Panc1 (cell line): Measurements from ENCODE around the gene EDEM1. TPM values are rescaled to one million over a fixed set of nuclear protein-coding genes. Genes with fewer than 3 reads are reported as not detected.

Experiments
- ATAC-seq: fragments of 200-7000 bp; cut with Tn5 transposase; 2 replicates; pipeline ENCODE4 v1.9.1; 2020; ENCODE audit warnings: mild to moderate bottlenecking, moderate library complexity
- BruUV-seq: library from RNA; stranded (reverse); fragments of 400-500 nt; replicated peaks from 2 replicates; lab custom pipeline; 2021; lab: Mats Ljungman, UMichigan
- CTCF ChIA-PET: fragments of 300-600 bp; sonication (Branson Sonifier 250); formaldehyde crosslinking; loops from one replicate; lab custom pipeline; 2022; ENCODE audit warnings: antibody characterized with exemption; lab: Charles Lee
- POLR2A ChIA-PET: fragments of 300-600 bp; sonication (Branson Sonifier 250); formaldehyde crosslinking; loops from one replicate; lab custom pipeline; 2022; ENCODE audit warnings: antibody characterized with exemption; lab: Charles Lee
- DNase-seq: peaks from one replicate; pipeline ENCODE4 v3.0.0-alpha.2; 2010; ENCODE audit warnings: low read depth, low spot score
- H3K27ac ChIP-seq: 2 replicates; pipeline ENCODE4 v1.5.1; 2011; ENCODE audit warnings: mild to moderate bottlenecking, low read length, inconsistent platforms
- H3K27me3 ChIP-seq: fragments of 200-500 bp; sonication (Bioruptor generic); 2 replicates; pipeline ENCODE4 v1.6.0; 2014; ENCODE audit warnings: low read length, inconsistent platforms; ENCODE audit not compliant: control insufficient read depth, insufficient read depth
- H3K36me3 ChIP-seq: fragments of 200-500 bp; sonication (Bioruptor generic); 2 replicates; pipeline ENCODE4 v1.5.1; 2014; ENCODE audit warnings: inconsistent platforms, mild to moderate bottlenecking, low read length, moderate library complexity; ENCODE audit not compliant: control insufficient read depth, insufficient read depth
- H3K4me1 ChIP-seq: 2 replicates; pipeline ENCODE4 v1.5.1; 2011; ENCODE audit warnings: inconsistent platforms, mild to moderate bottlenecking, low read length, moderate library complexity; ENCODE audit not compliant: control insufficient read depth, insufficient read depth
- H3K4me3 ChIP-seq, 2 experiments: 2 replicates each; pipeline ENCODE4 v1.5.1; 2011 to 2012; ENCODE audit warnings: low read depth in 2 of 2, low read length in 2 of 2, mild to moderate bottlenecking in 2 of 2, inconsistent platforms in 1 of 2, moderate library complexity in 1 of 2
- H3K9me3 ChIP-seq: fragments of 200-500 bp; sonication (Bioruptor generic); 2 replicates; pipeline ENCODE4 v1.5.1; 2014; ENCODE audit warnings: low read depth, mild to moderate bottlenecking, inconsistent platforms, low read length, moderate library complexity; ENCODE audit not compliant: control insufficient read depth, insufficient read depth
- POLR2AphosphoS5 ChIP-seq: IDR thresholded peaks from 2 replicates; pipeline ENCODE4 v1.6.1; 2012; ENCODE audit warnings: mild to moderate bottlenecking, low read depth, low read length, moderate library complexity
- SIN3A ChIP-seq: IDR thresholded peaks from 2 replicates; pipeline ENCODE4 v1.6.1; 2012; ENCODE audit warnings: low read depth, mild to moderate bottlenecking, low read length, moderate library complexity, borderline replicate concordance; ENCODE audit not compliant: insufficient read depth
- TCF7L2 ChIP-seq: IDR thresholded peaks from 2 replicates; pipeline ENCODE4 v1.6.1; 2011; ENCODE audit warnings: mild to moderate bottlenecking, low read depth, low read length, inconsistent platforms
- in situ Hi-C: cut with HindIII; loops from 2 replicates; pipeline ENCODE4 v1.10.0; 2016; ENCODE audit warnings: low sequenced_read_pairs, low pct_unique_long_range_greater_than_20kb
- intact Hi-C: fragments of 100-400 bp; cut with micrococcal nuclease; formaldehyde crosslinking; loops from one replicate; pipeline ENCODE4 v1.10.0; 2022; ENCODE audit not compliant: unreplicated experiment
- total RNA-seq: library from RNA; stranded (reverse); gene quantifications from one replicate; pipeline ENCODE4 v1.2.1, GENCODE V29; 2021; ENCODE audit not compliant: unreplicated experiment
- TF ChIP-seq, protein P1 (sequence below): fragments of 450-650 bp; IDR thresholded peaks from 2 replicates; pipeline ENCODE4 v1.5.1; 2017; ENCODE audit warnings: mild to moderate bottlenecking
- TF ChIP-seq, protein P2 (sequence below), 2 experiments: IDR thresholded peaks; 2 replicates each; pipeline ENCODE4 v1.6.1; 2011 to 2012; ENCODE audit warnings: low read depth in 2 of 2, control low read depth in 1 of 2, low read length in 1 of 2, mild to moderate bottlenecking in 1 of 2, moderate library complexity in 1 of 2; ENCODE audit not compliant: insufficient read depth in 1 of 2

EDEM1 gene
- total RNA-seq, 1 experiment from 2014 or later, result 44.6 TPM

- in situ Hi-C loops, result no loop called here
- no peak for DNase-seq
- POLR2A ChIA-PET, result no interaction called here
- intact Hi-C loops, result no loop called here
- H3K4me1 ChIP-seq, result no peaks in the 10 kb centered on the region
- no TSS peak for BruUV-seq
- H3K4me3 ChIP-seq, result no peak overlapping the region
- no peak overlapping the region for H3K27ac ChIP-seq
- ATAC-seq, result no peak
- TF ChIP-seq SIN3A, result no peak
- TF ChIP-seq, protein P1, sequence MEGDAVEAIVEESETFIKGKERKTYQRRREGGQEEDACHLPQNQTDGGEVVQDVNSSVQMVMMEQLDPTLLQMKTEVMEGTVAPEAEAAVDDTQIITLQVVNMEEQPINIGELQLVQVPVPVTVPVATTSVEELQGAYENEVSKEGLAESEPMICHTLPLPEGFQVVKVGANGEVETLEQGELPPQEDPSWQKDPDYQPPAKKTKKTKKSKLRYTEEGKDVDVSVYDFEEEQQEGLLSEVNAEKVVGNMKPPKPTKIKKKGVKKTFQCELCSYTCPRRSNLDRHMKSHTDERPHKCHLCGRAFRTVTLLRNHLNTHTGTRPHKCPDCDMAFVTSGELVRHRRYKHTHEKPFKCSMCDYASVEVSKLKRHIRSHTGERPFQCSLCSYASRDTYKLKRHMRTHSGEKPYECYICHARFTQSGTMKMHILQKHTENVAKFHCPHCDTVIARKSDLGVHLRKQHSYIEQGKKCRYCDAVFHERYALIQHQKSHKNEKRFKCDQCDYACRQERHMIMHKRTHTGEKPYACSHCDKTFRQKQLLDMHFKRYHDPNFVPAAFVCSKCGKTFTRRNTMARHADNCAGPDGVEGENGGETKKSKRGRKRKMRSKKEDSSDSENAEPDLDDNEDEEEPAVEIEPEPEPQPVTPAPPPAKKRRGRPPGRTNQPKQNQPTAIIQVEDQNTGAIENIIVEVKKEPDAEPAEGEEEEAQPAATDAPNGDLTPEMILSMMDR, result no peak
- TF ChIP-seq, protein P2, sequence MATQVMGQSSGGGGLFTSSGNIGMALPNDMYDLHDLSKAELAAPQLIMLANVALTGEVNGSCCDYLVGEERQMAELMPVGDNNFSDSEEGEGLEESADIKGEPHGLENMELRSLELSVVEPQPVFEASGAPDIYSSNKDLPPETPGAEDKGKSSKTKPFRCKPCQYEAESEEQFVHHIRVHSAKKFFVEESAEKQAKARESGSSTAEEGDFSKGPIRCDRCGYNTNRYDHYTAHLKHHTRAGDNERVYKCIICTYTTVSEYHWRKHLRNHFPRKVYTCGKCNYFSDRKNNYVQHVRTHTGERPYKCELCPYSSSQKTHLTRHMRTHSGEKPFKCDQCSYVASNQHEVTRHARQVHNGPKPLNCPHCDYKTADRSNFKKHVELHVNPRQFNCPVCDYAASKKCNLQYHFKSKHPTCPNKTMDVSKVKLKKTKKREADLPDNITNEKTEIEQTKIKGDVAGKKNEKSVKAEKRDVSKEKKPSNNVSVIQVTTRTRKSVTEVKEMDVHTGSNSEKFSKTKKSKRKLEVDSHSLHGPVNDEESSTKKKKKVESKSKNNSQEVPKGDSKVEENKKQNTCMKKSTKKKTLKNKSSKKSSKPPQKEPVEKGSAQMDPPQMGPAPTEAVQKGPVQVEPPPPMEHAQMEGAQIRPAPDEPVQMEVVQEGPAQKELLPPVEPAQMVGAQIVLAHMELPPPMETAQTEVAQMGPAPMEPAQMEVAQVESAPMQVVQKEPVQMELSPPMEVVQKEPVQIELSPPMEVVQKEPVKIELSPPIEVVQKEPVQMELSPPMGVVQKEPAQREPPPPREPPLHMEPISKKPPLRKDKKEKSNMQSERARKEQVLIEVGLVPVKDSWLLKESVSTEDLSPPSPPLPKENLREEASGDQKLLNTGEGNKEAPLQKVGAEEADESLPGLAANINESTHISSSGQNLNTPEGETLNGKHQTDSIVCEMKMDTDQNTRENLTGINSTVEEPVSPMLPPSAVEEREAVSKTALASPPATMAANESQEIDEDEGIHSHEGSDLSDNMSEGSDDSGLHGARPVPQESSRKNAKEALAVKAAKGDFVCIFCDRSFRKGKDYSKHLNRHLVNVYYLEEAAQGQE (IDR thresholded peaks at IDR 0.05; ENCODE audit: insufficient read depth in 1 of 2, low read depth in 2 of 2, low read length in 1 of 2), result no peak
- TF ChIP-seq TCF7L2, result no peak
- TF ChIP-seq POLR2AphosphoS5, result no peak
- no peaks in the 10 kb centered on the region for H3K36me3 ChIP-seq
- no peaks in the 10 kb centered on the region for H3K9me3 ChIP-seq
- H3K27me3 ChIP-seq, result no peaks in the 10 kb centered on the region
- CTCF ChIA-PET, result no interaction called here
Measured at GRCh38 chr3:5235655-5236054, 48.1 kb downstream of the EDEM1 start.

GRCh38 chr3:5238545-5238944 lies 51.0 kb downstream of the EDEM1 start:
- no peaks in the 10 kb centered on the region for H3K9me3 ChIP-seq
- no peak; the same call in 1 of the 2 replicates for ATAC-seq
- DNase-seq, result no peak
- H3K27ac ChIP-seq, result no peak overlapping the region
- ChIA-PET CTCF (no interaction called here), POLR2A (no interaction called here)
- intact Hi-C loops (no loop called here), in situ Hi-C loops (no loop called here)
- no peaks in the 10 kb centered on the region for H3K4me1 ChIP-seq
- TF ChIP-seq, protein P2 (IDR thresholded peaks at IDR 0.05; ENCODE audit: insufficient read depth in 1 of 2, low read depth in 2 of 2, low read length in 1 of 2), result no peak
- TF ChIP-seq TCF7L2, result no peak
- TF ChIP-seq, protein P1, result no peak
- TF ChIP-seq SIN3A, result no peak
- TF ChIP-seq POLR2AphosphoS5, result no peak
- H3K36me3 ChIP-seq, result no peaks in the 10 kb centered on the region
- no peak overlapping the region for H3K4me3 ChIP-seq
- no peaks in the 10 kb centered on the region for H3K27me3 ChIP-seq
- no TSS peak for BruUV-seq
